Stimulated activated CD4-positive, alpha-beta T cell treated with anti-CD3 and anti-CD28 coated beads, Interleukin-15, amount 100 ng/mL, for 24 hours (primary cell): ENCODE results near the gene TNKS1BP1.
"Not testable (repeated sequence)": the region's sequence is repeated elsewhere in the genome, so short reads cannot be mapped to it uniquely, and the experiment has no call there.

Source experiments
- DNase-seq: peaks from one replicate; pipeline ENCODE4 v3.0.0-alpha.2; 2020

The TNKS1BP1 gene

GRCh38 chr11:57354699-57355098 lies 29.9 kb upstream of the TNKS1BP1 start:
- DNase-seq = no peak

- DNase-seq = no peak
Observed at GRCh38 chr11:57353852-57354251, 29.1 kb upstream of the TNKS1BP1 start.

- no peak for DNase-seq
Observed at GRCh38 chr11:57353446-57353845, 28.7 kb upstream of the TNKS1BP1 start.

- DNase-seq = no peak
Observed at GRCh38 chr11:57353036-57353435, 28.3 kb upstream of the TNKS1BP1 start.

GRCh38 chr11:57349491-57350274 lies 24.9 kb upstream of the TNKS1BP1 start:
- peak; percentile 78 for DNase-seq

- no peak for DNase-seq
Observed at GRCh38 chr11:57348636-57349313, 24.0 kb upstream of the TNKS1BP1 start.

- no peak for DNase-seq
Observed at GRCh38 chr11:57348052-57348451, 23.3 kb upstream of the TNKS1BP1 start.

GRCh38 chr11:57347336-57347735 lies 22.6 kb upstream of the TNKS1BP1 start:
- no peak for DNase-seq

- peak; percentile 79 for DNase-seq
Observed at GRCh38 chr11:57345555-57346211, 20.9 kb upstream of the TNKS1BP1 start.

- no peak for DNase-seq
Observed at GRCh38 chr11:57344826-57345225, 20.1 kb upstream of the TNKS1BP1 start.

- no peak for DNase-seq
Observed at GRCh38 chr11:57343825-57344224, 19.1 kb upstream of the TNKS1BP1 start.

GRCh38 chr11:57342702-57343101 lies 17.9 kb upstream of the TNKS1BP1 start:
- DNase-seq = no peak

- no peak for DNase-seq
Observed at GRCh38 chr11:57341250-57341808, 16.6 kb upstream of the TNKS1BP1 start.

GRCh38 chr11:57340039-57340615 lies 15.4 kb upstream of the TNKS1BP1 start:
- no peak for DNase-seq

GRCh38 chr11:57339328-57339727 lies 14.6 kb upstream of the TNKS1BP1 start:
- no peak for DNase-seq

- DNase-seq = no peak
Observed at GRCh38 chr11:57338142-57338541, 13.4 kb upstream of the TNKS1BP1 start, which contains the start of gene P2RX3. Gene P2RX3 (plus strand): TSS chr11:57338352. CDS start chr11:57338551, 199 bp downstream.

- DNase-seq = not testable (repeated sequence)
Observed at GRCh38 chr11:57336856-57337255, 12.1 kb upstream of the TNKS1BP1 start.

- peak; percentile 31 for DNase-seq
Observed at GRCh38 chr11:57336111-57336666, 11.4 kb upstream of the TNKS1BP1 start.

- peak; percentile 93 for DNase-seq
Observed at GRCh38 chr11:57335343-57336110, 10.8 kb upstream of the TNKS1BP1 start, which contains the start of gene SSRP1. Gene SSRP1 (minus strand): TSS chr11:57335892. CDS start chr11:57335121, 771 bp downstream.

GRCh38 chr11:57335023-57335342 lies 10.2 kb upstream of the TNKS1BP1 start:
- no peak for DNase-seq

- DNase-seq = no peak
Observed at GRCh38 chr11:57332694-57333440, 8.1 kb upstream of the TNKS1BP1 start.
